GM20431 (cell line): ENCODE data around the gene KLHL40.

ENCODE experiments used
- in situ Hi-C: fragments of 300-500 bp; cut with MseI, MboI; formaldehyde crosslinking; loops from one replicate; pipeline ENCODE4 v1.15.0; 2020; ENCODE audit warnings: low sequenced_read_pairs; ENCODE audit not compliant: unreplicated experiment

The KLHL40 gene, protein sequence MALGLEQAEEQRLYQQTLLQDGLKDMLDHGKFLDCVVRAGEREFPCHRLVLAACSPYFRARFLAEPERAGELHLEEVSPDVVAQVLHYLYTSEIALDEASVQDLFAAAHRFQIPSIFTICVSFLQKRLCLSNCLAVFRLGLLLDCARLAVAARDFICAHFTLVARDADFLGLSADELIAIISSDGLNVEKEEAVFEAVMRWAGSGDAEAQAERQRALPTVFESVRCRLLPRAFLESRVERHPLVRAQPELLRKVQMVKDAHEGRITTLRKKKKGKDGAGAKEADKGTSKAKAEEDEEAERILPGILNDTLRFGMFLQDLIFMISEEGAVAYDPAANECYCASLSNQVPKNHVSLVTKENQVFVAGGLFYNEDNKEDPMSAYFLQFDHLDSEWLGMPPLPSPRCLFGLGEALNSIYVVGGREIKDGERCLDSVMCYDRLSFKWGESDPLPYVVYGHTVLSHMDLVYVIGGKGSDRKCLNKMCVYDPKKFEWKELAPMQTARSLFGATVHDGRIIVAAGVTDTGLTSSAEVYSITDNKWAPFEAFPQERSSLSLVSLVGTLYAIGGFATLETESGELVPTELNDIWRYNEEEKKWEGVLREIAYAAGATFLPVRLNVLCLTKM

DNA sequence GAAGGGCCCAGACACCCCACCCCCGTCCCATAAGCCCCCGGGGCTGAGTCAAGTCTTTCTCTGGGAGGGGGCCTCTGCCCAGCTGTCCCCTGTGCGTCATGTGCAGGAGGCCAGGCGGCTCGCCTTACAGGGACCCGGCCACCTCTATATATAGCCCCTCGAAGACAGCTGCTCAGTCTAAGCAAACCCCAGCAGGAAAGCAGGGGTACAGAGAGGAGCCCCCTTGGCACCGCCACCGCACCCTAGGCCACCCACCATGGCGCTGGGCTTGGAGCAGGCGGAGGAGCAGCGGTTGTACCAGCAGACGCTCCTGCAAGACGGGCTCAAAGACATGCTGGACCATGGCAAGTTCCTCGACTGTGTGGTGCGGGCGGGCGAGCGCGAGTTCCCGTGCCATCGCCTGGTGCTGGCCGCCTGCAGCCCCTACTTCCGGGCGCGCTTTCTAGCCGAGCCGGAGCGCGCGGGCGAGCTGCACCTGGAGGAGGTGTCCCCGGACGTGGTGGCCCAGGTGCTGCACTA, at the start of gene KLHL40:
Gene KLHL40 (plus strand): TSS at position 175 of the 519 bp plus-strand sequence. CDS start 82 bp downstream, at position 257.
- in situ Hi-C loops: no loop called here

DNA sequence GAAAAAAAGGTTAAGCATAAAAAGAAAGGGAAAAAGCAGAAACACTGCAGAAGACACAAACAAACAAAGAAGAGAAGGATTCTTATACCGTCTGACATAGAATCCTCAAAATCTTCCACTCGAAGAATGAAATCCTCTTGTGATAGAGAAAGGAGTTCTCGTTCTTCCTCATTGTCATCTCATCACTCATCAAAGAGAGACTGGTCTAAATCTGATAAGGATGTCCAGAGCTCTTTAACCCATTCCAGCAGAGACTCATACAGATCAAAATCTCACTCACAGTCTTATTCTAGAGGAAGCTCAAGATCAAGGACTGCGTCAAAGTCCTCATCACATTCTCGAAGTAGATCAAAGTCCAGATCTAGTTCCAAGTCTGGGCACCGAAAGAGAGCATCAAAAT, 48.3 kb upstream of the KLHL40 start:
- in situ Hi-C loops: no loop called here

- in situ Hi-C loops: no loop called here
Measured at GRCh38 chr3:42638339-42638842, 46.9 kb upstream of the KLHL40 start.

DNA sequence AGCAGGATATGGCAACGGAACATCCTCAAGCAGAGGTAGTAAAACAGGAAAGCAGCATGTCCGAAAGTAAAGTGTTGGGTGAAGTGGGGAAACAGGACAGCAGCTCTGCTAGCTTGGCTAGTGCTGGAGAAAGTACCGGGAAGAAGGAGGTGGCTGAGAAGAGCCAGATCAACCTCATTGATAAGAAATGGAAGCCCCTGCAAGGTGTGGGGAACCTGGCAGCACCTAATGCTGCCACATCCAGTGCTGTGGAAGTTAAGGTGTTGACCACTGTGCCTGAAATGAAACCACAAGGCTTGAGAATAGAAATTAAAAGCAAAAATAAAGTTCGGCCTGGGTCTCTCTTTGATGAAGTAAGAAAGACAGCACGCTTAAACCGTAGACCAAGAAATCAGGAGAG, 46.1 kb upstream of the KLHL40 start:
- in situ Hi-C loops: no loop called here

DNA sequence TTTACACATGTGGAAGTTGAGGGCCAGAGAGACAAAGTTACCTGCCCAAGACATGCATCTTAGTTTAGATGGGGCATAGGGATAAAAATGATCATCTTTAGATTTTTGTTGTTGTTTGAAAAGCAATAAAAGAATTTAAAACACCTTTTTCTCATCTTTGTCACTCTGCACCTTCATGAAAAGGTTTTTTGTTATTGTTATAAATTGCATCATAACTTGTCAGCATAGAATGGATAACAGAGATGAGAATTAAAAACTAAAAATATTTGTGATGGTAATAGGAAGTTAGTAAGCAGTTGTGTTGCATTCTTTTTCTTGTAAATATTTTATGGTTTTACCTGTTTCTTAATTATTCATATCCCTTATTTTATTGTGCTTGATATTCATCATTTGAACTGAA, 45.2 kb upstream of the KLHL40 start:
- in situ Hi-C loops: no loop called here

DNA sequence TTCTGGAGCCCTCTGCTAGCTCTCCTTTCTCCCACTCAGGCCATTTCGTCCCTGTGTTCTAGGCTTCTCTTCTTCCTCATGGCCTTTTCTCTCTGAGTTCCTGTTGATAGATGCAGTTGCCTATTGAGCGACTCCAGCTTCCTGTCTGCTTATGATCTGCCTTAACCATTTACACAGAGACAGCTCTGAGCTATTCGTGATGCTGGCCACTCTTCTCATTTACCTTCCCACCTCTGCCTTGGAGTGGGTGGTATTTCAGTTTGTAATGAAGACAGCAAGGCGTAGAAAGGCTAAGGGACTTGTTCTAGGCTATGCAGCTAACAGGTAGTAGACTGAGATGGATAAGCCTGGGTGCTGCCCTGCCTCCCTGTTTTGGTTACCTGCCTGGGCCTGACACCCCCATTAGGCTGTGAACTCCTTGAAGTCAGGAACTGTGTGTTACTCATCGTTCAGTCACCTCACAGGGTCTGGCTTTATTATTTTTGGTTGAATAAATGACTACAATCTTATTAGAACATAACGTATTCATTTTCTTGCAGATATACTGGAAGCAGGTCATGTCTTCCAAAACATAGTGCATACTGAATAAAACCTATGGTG, 44.5 kb upstream of the KLHL40 start:
- in situ Hi-C loops: no loop called here

DNA sequence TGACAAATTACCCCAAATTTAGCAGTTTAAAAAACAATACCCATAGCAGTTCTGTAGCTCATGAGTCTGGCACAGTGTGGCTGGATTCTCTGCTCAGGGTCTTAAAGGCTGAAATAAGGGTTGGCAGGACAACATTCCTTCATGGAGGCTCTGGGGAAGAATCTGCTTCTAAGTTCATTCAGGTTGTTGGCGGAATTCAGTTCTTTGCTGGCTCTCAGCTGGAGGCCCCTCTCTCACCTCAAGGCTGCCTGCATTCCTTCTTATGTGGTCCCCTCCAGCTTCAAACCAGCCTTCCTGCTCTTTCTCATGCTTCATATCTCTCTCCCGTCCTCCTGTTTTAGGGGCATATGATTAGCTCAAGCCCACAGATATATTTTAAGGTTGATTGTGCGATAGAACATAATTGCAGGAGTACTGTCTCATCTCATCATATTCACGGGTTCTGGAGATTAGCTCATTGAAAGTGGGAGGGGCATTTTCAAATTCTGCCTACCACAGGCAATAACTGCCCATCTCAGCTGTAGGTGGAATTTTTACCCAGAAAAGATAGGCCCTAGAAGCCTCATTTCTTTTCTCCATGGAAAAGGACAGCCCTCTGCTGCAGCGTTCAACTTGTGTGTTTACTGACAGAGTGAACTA, 37.4 kb upstream of the KLHL40 start:
- in situ Hi-C loops: no loop called here

GRCh38 chr3:42649006-42649405, 36.3 kb upstream of the KLHL40 start:
- in situ Hi-C loops: no loop called here

DNA sequence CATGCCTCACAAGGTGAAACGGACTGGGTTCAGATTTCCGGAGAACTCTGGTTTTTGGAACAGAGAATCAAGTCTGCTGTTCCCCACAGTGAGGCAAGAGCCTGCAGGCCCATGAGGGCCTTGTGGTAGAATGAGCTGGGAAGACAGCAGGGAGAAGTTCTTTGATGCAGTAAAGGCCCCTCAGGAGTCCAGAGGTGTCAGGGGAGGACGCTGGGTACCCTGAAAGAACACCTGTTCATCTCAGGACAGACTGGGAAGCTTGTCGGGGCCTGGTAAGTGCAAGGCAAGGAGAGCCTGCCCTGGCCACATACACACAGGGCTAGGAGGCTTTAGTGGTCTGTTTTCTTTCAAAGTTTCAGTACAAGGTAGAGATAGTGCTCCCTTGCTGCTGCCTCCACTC, 35.6 kb upstream of the KLHL40 start:
- in situ Hi-C loops: no loop called here

DNA sequence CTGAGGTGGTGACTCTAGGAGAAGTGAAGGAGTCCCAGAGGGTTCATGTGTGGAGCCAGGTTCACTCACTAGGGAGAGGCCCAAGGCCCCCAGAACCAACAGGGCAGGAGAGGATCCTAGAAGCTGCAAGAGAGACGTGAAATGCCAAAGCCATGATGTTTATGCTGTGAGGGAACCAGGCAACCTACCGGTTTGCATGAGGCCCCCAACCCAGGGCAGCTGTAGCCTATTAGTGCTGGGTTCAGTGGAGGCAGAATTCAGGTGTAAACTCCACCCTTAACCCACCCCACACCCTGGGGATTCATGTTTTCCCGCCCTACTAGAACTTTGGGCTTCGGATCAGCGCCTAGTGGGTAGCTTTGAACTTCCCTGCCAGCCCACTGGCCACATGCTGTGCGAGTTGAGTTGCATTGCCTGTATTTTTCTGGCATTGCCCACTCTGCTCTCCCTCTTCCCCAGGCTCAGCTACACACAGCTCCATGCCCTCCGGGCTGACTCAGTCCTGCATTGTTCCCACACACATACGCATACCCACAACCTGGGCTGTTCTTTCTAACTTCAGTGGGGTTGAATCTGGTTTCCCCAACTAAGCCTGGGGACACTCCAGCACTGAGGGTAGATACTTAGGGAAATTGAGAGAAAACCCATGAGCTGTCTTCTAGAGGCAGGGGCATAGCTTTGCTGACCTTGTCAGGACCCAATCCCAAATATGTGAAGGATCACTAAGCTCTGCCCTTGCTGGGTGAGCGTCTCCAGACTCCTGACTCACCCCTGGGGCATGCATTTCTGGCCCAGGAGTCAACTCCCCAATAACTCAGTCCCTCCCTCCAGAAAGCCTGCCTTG, 33.9 kb upstream of the KLHL40 start:
- in situ Hi-C loops: no loop called here

GRCh38 chr3:42652251-42652610, 33.1 kb upstream of the KLHL40 start:
- in situ Hi-C loops: no loop called here

- in situ Hi-C loops: no loop called here
Measured at GRCh38 chr3:42652611-42653302, 32.6 kb upstream of the KLHL40 start.

DNA sequence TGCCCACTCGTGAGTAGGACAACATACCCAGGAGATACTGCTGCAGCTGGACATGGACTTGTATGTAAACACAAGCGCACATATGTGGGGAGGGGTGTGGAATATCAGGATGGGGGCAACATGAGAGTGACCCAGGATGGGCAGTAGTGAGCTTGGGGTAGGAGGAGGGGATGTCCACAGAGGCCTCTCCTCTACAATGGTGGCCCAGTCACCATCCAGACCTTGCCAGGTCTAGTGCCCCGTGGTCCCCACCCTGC, 32.1 kb upstream of the KLHL40 start:
- in situ Hi-C loops: no loop called here

GRCh38 chr3:42653560-42654330, 31.6 kb upstream of the KLHL40 start, which contains the start of gene ZBTB47:
TSS of gene ZBTB47 (plus strand) at chr3:42653697. CDS start at chr3:42658356, 4,659 bp downstream.
- in situ Hi-C loops: no loop called here

- in situ Hi-C loops: no loop called here
Measured at GRCh38 chr3:42654331-42655201, 30.8 kb upstream of the KLHL40 start.

DNA sequence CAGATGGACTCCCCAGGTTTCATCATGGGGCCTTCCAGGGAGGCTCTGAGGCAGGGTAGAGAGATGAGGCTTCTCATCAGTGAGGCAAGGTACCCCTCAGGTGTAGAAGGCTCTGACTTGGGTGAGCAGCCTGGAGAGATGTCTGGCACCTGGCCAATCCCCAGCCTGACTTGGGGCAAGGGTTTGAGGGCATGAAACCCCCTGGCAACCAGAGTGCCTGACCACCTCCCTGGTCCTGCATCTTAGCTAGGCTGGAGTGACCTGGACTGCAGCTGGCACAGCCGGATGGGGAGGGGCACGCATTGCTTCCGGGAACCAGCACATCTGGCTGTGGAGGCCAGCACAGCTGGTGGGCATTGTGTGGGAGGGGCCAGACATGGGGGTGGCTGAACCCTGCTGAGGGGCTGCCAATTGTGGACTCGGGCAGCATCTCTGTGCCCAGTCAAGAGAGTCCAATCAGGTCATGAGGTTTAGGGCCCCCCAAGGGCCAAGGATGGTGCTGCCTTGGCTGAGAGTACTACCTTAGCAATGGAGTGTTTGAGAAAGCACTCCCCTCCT, 29.9 kb upstream of the KLHL40 start:
- in situ Hi-C loops: no loop called here

- in situ Hi-C loops: no loop called here
Measured at GRCh38 chr3:42655980-42656679, 29.2 kb upstream of the KLHL40 start.
